GM19397 (cell line): ENCODE results near the gene AGR3.

Source experiments
- ATAC-seq: cut with Tn5 transposase; IDR thresholded peaks from one replicate; pipeline ENCODE4 v1.9.1; 2021; ENCODE audit warnings: mild to moderate bottlenecking, moderate library complexity; ENCODE audit not compliant: unreplicated experiment

The AGR3 gene

GRCh38 chr7:16838386-16838785 is 43.4 kb downstream of the AGR3 start:
- no peak for ATAC-seq

- no peak for ATAC-seq
Observed at GRCh38 chr7:16836481-16836880, 45.3 kb downstream of the AGR3 start.

GRCh38 chr7:16833373-16833772 is 48.4 kb downstream of the AGR3 start:
- ATAC-seq = no peak

GRCh38 chr7:16826060-16826459 is 55.7 kb downstream of the AGR3 start:
- ATAC-seq = no peak

- no peak for ATAC-seq
Observed at GRCh38 chr7:16822029-16822428, 59.8 kb downstream of the AGR3 start.

GRCh38 chr7:16818732-16819131 is 63.1 kb downstream of the AGR3 start:
- ATAC-seq = no peak

- ATAC-seq = no peak
Observed at GRCh38 chr7:16817536-16817935, 64.2 kb downstream of the AGR3 start.

- ATAC-seq = no peak
Observed at GRCh38 chr7:16816824-16817223, 65.0 kb downstream of the AGR3 start.

- no peak for ATAC-seq
Observed at GRCh38 chr7:16815001-16815400, 66.8 kb downstream of the AGR3 start.

GRCh38 chr7:16813232-16813616 is 68.6 kb downstream of the AGR3 start:
- no peak for ATAC-seq

GRCh38 chr7:16812542-16813231 is 69.1 kb downstream of the AGR3 start:
- ATAC-seq = no peak

- no peak for ATAC-seq
Observed at GRCh38 chr7:16811551-16811950, 70.2 kb downstream of the AGR3 start.

- no peak for ATAC-seq
Observed at GRCh38 chr7:16810573-16810972, 71.2 kb downstream of the AGR3 start.

- ATAC-seq = no peak
Observed at GRCh38 chr7:16810112-16810511, 71.7 kb downstream of the AGR3 start.
